GM19395 (cell line): Measurements from ENCODE around the gene DDN.

ENCODE experiments used
- ATAC-seq: cut with Tn5 transposase; IDR thresholded peaks from one replicate; pipeline ENCODE4 v1.9.1; 2021; ENCODE audit warnings: mild to moderate bottlenecking, moderate library complexity; ENCODE audit not compliant: unreplicated experiment

DDN gene

DNA sequence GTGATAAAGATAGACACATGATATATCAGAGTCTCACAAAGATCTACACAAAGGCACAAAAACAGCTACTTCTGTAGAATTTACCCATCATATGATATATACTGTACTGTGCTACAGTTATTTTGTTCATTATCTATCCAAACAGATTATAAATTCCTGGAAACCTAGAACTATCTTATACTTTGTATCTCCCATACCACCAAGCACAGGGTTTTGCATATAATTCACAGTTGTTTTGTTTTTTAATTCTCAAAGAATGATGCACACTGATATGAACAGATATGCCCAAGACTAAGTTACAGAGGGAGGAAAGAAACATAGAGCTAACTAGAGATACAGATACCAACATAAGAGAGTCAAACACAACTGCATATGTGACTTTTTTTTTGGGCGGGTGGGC lies 16.0 kb upstream of the DDN start:
- no peak for ATAC-seq

GRCh38 chr12:49014547-49014946 lies 15.4 kb upstream of the DDN start:
- no peak for ATAC-seq

DNA sequence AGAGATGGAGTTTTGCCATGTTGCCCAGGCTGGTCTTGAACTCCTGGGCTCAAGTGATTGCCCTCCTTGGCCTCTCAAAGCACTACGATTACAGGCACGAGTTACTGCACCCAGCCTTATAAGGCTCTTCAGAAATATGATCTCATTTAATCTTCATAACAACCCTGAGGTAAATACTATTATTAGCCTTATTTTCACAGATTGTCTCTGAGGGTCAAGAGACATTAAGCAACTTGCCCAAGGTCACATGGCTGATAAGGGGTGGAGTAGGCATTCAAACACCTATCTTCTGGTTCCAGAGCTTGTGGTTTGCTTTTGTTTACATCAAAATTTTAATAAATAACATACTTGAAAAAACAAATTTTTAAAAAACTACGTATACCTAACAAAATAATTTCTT lies 14.3 kb upstream of the DDN start:
- no peak for ATAC-seq

- no peak for ATAC-seq
Observed at GRCh38 chr12:49012739-49013138, 13.6 kb upstream of the DDN start.

- ATAC-seq = no peak
Observed at GRCh38 chr12:49010092-49010668, 11.0 kb upstream of the DDN start.

DNA sequence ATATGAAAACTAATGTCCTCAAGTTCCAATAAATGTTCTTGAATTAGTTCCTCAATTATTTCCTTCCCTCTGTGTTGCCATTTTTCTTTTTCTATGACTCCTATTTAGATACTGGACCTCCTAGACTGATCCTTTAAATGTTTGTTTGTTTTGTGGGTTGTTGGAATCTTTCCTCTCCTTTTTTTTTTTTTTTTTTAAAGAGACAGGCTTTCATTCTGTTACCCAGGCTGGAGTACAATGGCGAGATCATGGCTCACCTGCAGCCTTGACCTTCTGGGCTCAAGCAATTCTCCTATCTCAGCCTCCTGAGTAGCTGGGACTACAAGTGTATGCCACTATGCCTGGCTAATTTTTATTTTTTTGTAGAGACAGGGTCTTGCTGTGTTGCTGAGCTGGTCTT lies 9.8 kb upstream of the DDN start:
- ATAC-seq = no peak

- ATAC-seq = no peak
Observed at GRCh38 chr12:49000346-49000745, 1.2 kb upstream of the DDN start.

DNA sequence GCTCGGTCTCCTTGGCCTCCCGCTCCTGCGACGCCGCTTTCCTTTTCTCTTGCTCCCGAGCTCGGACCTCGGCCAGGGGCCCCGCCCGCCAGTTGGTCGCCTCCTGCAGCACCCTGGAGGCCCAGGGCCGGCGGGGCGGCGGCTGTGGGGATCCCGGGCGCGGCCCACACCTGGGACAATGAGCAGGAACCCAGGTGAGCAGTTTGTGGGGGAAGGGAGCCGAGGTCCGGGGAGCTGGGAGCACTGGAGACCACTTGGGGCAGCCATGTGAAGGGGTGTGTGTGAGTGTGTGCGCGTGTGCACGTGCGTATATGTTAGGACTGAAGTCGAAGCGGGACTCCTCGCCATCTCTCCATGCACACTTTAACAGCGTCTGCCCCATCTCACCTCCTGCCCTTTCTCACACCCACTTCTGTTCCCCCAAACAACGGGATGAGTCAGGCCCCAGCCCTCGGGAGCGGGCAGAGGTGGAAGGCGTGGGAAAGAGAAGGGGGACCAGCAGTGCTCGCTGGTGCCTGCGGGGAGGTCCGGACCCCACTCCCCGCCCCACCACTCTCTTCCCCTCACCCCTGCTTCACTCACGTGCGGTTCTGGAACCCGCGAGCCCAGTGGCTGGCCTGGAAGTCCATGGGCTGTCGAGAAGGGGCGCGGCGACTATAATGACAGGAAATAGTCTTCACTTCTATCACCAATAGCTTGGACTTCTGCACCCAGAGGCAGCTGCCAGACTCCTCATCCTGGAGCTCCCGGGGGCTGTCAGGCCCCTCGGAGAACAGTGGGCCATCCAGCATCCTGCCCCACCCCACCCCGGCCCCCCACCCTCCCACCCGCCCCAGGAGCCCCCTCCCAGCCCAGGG lies 450 bp downstream of the DDN start:
- peak; percentile 19 for ATAC-seq

GRCh38 chr12:48997719-48998496 lies 1.3 kb downstream of the DDN start:
- peak; percentile 38 for ATAC-seq

- ATAC-seq = no peak
Observed at GRCh38 chr12:48996794-48997718, 2.1 kb downstream of the DDN start.

- no peak for ATAC-seq
Observed at GRCh38 chr12:48995086-48995879, 3.9 kb downstream of the DDN start.

DNA sequence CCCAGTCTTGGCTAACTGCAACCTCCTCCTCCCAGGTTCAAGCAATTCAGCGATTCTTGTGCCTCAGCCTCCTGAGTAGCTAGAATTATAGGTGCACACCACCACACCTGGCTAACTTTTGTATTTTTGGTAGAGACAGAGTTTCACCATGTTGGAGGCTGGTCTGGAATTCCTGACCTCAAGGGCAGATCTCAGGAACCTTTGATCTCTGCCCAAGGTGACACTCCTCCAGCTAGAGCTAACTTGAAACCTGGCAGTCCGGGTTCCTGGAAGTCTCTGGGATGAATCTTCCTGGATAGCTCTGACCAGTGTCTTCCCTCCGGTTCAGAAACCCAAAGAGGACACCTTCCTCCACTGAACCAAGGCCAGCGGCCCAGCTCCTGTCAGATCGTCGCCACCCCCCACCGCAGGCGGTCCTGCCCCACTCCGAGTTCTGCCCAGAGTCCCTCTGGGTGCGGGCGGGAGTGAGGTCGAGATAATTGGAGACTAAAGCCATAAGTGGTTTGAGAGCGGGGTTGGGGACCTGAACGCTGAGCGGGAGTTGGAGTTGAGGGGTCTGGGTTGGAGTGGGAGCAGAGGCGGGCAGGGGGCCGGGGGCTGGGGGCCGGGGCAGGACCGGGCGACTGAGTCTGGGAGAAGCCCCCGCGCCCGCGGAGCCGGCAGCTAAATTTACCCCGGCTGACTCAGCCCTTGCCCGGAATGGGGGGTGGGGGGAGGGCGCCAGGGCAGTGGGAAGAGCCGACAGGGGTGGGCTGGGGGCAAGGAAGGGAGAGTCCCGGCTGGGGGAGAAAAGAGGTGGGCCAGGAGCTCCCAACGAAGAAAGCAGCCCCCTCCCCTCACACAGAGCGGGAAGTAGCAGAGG lies 4.7 kb downstream of the DDN start:
- ATAC-seq = no peak

DNA sequence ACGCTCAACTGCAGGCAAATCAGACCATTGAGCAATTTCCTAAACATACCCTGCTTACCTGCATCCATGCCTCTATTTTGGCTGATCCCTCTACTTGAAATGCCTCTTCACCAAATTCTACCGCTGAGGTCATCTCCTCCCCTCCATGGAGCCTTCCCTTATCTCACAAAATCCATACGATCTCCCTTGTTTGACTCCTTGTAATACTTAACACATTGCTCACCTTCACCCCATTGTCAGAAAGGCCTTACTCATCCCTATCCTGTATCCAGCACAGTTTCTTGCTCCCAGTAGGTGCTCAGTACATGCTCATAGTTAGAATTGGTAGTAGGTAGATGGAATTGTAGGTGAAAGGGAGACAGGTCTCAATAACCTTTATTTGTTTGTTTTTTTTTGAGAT lies 5.4 kb downstream of the DDN start:
- no peak for ATAC-seq

DNA sequence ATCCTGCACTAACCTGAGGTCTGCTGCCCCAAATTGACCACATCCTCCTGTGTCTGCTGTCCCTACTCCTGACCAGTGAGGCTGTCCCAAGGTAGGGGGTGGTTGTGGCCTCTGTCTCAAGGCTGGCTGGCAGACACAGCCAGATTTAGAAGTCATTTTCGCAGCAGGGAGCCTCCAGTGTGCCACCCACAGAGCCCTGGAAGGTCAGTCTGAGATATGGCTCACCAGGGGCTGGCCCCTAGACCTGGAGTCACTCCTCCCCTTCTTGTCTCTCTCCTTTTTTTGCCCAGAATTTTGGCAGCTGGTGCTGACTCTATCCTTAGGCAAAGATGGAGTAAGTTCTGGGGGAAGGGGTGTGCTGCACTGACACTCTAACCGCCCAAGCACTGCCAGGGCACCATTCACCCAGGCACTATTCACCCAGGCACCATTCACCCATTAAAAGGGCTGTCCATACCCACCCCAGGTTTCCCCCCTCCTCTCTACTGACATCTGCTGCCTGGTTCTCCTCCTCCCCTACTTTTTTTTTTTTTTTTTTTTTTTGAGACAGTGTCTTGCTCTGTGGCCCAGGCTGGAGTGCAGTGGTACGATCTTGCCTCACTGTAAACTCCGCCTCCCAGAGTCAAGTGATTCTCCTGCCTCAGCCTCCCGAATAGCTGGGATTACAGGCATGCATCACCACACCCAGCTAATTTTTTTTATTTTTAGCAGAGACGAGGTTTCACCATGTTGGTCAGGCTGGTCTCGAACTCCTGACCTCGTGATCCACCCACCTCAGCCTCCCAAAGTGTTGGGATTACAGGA lies 7.7 kb downstream of the DDN start:
- no peak for ATAC-seq

DNA sequence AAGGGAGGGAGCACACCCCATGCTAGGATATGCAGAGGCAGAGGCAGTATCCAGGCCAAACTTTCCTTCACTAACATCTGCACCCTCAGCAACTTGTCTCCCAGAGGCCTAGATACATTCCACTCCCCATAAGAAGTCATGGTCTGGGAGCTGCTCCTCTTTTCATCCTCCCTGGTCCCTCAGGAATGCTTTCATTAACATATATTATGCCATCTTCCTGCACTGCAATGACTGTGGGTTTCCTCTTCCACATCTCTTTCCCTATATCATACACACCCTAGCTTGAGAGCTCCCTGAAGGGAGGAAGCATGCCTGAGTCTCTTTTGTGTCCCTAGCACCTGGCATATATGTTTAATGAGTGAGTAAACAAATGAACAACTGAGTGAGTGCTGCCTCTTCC lies 8.6 kb downstream of the DDN start:
- ATAC-seq = no peak

GRCh38 chr12:48988030-48988649 lies 11.0 kb downstream of the DDN start:
- no peak for ATAC-seq

GRCh38 chr12:48986720-48987291 lies 12.4 kb downstream of the DDN start:
- no peak for ATAC-seq
